ENCODE data around the gene LIN28A.

DNA sequence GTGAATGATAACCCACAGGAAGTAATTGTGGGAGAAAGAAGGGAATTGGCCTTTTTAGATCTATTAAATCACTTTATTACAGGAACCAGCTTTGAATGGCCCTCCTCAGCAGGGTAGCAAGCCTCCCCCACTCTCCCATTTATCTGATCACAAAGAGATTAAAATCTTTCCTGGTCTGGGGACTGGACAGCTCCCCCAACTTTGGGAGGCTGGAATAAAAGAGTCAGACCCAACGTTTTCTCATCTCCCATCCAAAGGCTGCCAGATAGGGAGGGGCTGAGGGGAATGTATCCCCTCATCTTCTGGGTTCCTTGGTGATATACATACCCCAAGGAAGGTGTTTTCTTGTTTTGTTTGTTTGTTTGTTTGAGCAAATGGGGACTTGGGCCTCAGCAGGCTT, 2.4 kb downstream of the LIN28A start:
- TF ChIP-seq, protein P1, sequence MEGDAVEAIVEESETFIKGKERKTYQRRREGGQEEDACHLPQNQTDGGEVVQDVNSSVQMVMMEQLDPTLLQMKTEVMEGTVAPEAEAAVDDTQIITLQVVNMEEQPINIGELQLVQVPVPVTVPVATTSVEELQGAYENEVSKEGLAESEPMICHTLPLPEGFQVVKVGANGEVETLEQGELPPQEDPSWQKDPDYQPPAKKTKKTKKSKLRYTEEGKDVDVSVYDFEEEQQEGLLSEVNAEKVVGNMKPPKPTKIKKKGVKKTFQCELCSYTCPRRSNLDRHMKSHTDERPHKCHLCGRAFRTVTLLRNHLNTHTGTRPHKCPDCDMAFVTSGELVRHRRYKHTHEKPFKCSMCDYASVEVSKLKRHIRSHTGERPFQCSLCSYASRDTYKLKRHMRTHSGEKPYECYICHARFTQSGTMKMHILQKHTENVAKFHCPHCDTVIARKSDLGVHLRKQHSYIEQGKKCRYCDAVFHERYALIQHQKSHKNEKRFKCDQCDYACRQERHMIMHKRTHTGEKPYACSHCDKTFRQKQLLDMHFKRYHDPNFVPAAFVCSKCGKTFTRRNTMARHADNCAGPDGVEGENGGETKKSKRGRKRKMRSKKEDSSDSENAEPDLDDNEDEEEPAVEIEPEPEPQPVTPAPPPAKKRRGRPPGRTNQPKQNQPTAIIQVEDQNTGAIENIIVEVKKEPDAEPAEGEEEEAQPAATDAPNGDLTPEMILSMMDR (IDR thresholded peaks at IDR 0.05): no peak
- TF ChIP-seq POLR2A (IDR thresholded peaks at IDR 0.05): no peak

Measured in Peyer's patch (tissue), 4 donors.